Mesendoderm (in vitro differentiated cells): ENCODE results near the gene NKX1-1.

Source experiments
- DNase-seq: peaks from one replicate; pipeline ENCODE4 v3.0.0; 2013
- H2AK5ac ChIP-seq: 2 replicates; pipeline ENCODE4 v1.6.1; 2013; ENCODE audit warnings: low read length, inconsistent platforms
- H2BK120ac ChIP-seq: 2 replicates; pipeline ENCODE4 v1.6.1; 2013; ENCODE audit warnings: low read depth, mild to moderate bottlenecking, low read length, moderate library complexity, mixed read lengths
- H2BK15ac ChIP-seq: replicated peaks from 2 replicates; pipeline ENCODE4 v1.6.1; 2013; ENCODE audit warnings: low read depth, mild to moderate bottlenecking, moderate library complexity
- H2BK5ac ChIP-seq: 2 replicates; pipeline ENCODE4 v1.6.1; 2013; ENCODE audit warnings: low read length, inconsistent platforms
- H3K18ac ChIP-seq: 2 replicates; pipeline ENCODE4 v1.6.1; 2013; ENCODE audit warnings: mild to moderate bottlenecking, low read length, mixed read lengths
- H3K23ac ChIP-seq: one replicate; pipeline ENCODE4 v1.6.1; 2013; ENCODE audit warnings: low read length
- H3K27ac ChIP-seq: 2 replicates; pipeline ENCODE4 v1.5.1; 2013; ENCODE audit warnings: low read depth, mild to moderate bottlenecking, inconsistent platforms, low read length, moderate library complexity
- H3K27me3 ChIP-seq: 2 replicates; pipeline ENCODE4 v1.6.1; 2013; ENCODE audit warnings: low read length, control low read depth, mild to moderate bottlenecking, inconsistent platforms; ENCODE audit not compliant: insufficient read depth, poor library complexity
- H3K36me3 ChIP-seq: 2 replicates; pipeline ENCODE4 v1.6.1; 2013; ENCODE audit warnings: low read length, inconsistent platforms; ENCODE audit not compliant: control insufficient read depth, insufficient read depth
- H3K4ac ChIP-seq: one replicate; pipeline ENCODE4 v1.6.1; 2013; ENCODE audit warnings: low read depth, mild to moderate bottlenecking, low read length, moderate library complexity
- H3K4me1 ChIP-seq: 2 replicates; pipeline ENCODE4 v1.6.1; 2013; ENCODE audit warnings: low read depth, low read length, inconsistent platforms; ENCODE audit not compliant: control insufficient read depth
- H3K4me2 ChIP-seq: 2 replicates; pipeline ENCODE4 v1.6.1; 2013; ENCODE audit warnings: low read length
- H3K4me3 ChIP-seq: 2 replicates; pipeline ENCODE4 v1.5.1; 2013; ENCODE audit warnings: mild to moderate bottlenecking, low read length
- H3K56ac ChIP-seq: one replicate; pipeline ENCODE4 v1.6.1; 2013; ENCODE audit warnings: low read length
- H3K79me1 ChIP-seq: 2 replicates; pipeline ENCODE4 v1.6.1; 2013; ENCODE audit warnings: low read length, inconsistent platforms
- H3K79me2 ChIP-seq: 2 replicates; pipeline ENCODE4 v1.6.1; 2013; ENCODE audit warnings: mild to moderate bottlenecking, low read length; ENCODE audit not compliant: control insufficient read depth, insufficient read depth
- H3K9ac ChIP-seq: 2 replicates; pipeline ENCODE4 v1.6.1; 2013; ENCODE audit warnings: low read length, inconsistent platforms
- H4K5ac ChIP-seq: one replicate; pipeline ENCODE4 v1.6.1; 2013; ENCODE audit warnings: low read length
- H4K8ac ChIP-seq: one replicate; pipeline ENCODE4 v1.6.1; 2013; ENCODE audit warnings: low read depth, mild to moderate bottlenecking, control low read depth, low read length, moderate library complexity
- WGBS: extraction: QIAGEN DNeasy Blood & Tissue Kit; methylation state at CpG from one replicate; pipeline ENCODE4 v1.1.7; 2013; ENCODE audit warnings: low lambda C conversion rate, missing lambda C conversion rate; ENCODE audit not compliant: insufficient coverage; ENCODE audit errors: extremely low coverage; 5-methylcytosine and 5-hydroxymethylcytosine counted together

NKX1-1 gene

GRCh38 chr4:1376841-1377605 lies 29.2 kb downstream of the NKX1-1 start:
- DNase-seq: peak; percentile 27
- H4K5ac ChIP-seq: no peak overlapping the region
- H3K27ac ChIP-seq: no peak overlapping the region

DNA sequence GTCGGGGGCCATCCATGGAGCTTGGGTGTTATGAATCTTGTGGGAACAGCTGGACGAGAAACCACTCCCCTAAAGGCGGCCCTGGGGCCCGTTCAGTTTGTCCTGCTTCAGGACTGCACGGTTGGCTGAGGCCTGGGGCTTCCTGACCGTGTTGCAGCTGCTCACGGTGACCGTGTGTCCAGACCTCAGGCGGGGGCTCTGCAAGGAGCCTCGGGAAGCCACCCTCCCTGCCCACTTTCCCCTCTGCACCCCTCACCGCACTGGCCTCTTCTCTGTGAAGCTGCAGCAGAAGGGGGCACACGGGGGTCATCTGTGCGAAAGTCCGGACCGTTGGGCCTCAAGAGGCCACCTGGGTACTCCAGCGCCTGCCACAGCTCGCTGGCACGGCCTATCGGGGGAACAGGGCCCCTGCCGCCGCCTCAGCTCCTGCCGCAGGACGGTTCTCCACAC lies 29.8 kb downstream of the NKX1-1 start:
- H2AK5ac ChIP-seq: no peak overlapping the region
- H2BK120ac ChIP-seq: no peak overlapping the region
- H3K18ac ChIP-seq: no peak overlapping the region
- no peak overlapping the region for H2BK5ac ChIP-seq
- no peak overlapping the region for H3K4ac ChIP-seq
- no peaks in the 10 kb centered on the region for H3K79me1 ChIP-seq
- no peak overlapping the region for H3K56ac ChIP-seq
- H4K5ac ChIP-seq: no peak overlapping the region
- H3K23ac ChIP-seq: no peak overlapping the region
- no peak for DNase-seq
- WGBS: no CpG with 5 or more reads among the region's 23 CpGs
- H3K4me1 ChIP-seq: no peaks in the 10 kb centered on the region
- no peak overlapping the region for H3K4me2 ChIP-seq
- H2BK15ac ChIP-seq: no peak overlapping the region
- H3K36me3 ChIP-seq: no peaks in the 10 kb centered on the region
- H3K27me3 ChIP-seq: no peaks in the 10 kb centered on the region
- H4K8ac ChIP-seq: no peak overlapping the region
- H3K9ac ChIP-seq: no peak overlapping the region
- H3K79me2 ChIP-seq: no peaks in the 10 kb centered on the region
- no peak overlapping the region for H3K4me3 ChIP-seq
- no peak overlapping the region for H3K27ac ChIP-seq

More at GRCh38 chr4:1376841-1377605, 29.2 kb downstream of the NKX1-1 start:
- Histone ChIP-seq H3K4me1 (no peaks in the 10 kb centered on the region), H3K18ac (no peak overlapping the region), H3K4ac (no peak overlapping the region), H2BK15ac (no peak overlapping the region), H3K9ac (no peak overlapping the region), H3K27me3 (no peaks in the 10 kb centered on the region), H2AK5ac (no peak overlapping the region), H3K23ac (no peak overlapping the region), H3K4me2 (no peak overlapping the region), H2BK120ac (no peak overlapping the region), H3K79me2 (no peaks in the 10 kb centered on the region), H3K56ac (no peak overlapping the region), H4K8ac (no peak overlapping the region), H3K36me3 (no peaks in the 10 kb centered on the region), H2BK5ac (no peak overlapping the region), H3K4me3 (no peak overlapping the region), H3K79me1 (no peaks in the 10 kb centered on the region)
- WGBS: no CpG with 5 or more reads among the region's 32 CpGs

DNA sequence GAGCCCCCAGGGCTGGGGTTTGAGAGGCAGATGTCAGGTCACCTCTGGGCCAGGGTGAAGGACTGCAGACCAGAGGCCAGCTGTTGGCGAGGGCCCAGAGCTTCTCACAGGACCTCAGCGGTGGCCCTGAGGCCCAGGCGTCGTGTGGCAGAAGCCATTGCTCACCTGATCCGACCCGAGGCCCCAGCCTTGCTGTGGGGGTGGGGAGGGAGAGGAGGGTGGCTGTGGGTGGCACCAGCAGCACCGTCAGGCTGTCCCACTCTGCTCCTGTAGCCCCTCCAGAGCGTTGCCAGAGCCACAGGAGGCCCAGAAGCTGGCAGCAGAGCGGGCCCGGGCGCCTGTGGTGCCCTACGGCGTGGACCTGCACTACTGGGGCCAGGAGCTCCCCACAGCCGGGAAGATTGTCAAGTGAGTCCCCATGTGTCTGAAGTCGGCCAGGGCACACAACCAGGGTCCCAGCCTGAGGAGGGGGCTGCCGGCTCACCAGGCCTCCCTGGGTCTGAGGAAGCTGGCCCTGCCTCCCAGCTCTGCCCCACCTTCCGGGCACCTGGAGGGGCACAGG lies 30.4 kb downstream of the NKX1-1 start:
- Histone ChIP-seq H3K18ac (no peak overlapping the region), H4K8ac (no peak overlapping the region), H3K27me3 (no peaks in the 10 kb centered on the region), H3K79me2 (no peaks in the 10 kb centered on the region), H3K23ac (no peak overlapping the region), H4K5ac (no peak overlapping the region), H2AK5ac (no peak overlapping the region), H3K4me2 (no peak overlapping the region), H2BK15ac (no peak overlapping the region), H3K4ac (no peak overlapping the region), H3K4me3 (no peak overlapping the region), H3K56ac (no peak overlapping the region), H3K27ac (no peak overlapping the region), H2BK5ac (no peak overlapping the region), H3K36me3 (no peaks in the 10 kb centered on the region), H3K79me1 (no peaks in the 10 kb centered on the region), H2BK120ac (no peak overlapping the region), H3K9ac (no peak overlapping the region), H3K4me1 (no peaks in the 10 kb centered on the region)
- WGBS: no CpG with 5 or more reads among the region's 17 CpGs
- DNase-seq: no peak

- no CpG with 5 or more reads among the region's 36 CpGs for WGBS
These were observed 31.1 kb downstream of the NKX1-1 start for GRCh38 chr4:1375051-1375721.

GRCh38 chr4:1374706-1375045 lies 31.6 kb downstream of the NKX1-1 start:
- H3K4me3 ChIP-seq: no peak overlapping the region
- no peak overlapping the region for H3K4ac ChIP-seq
- H3K9ac ChIP-seq: no peak overlapping the region
- H3K79me2 ChIP-seq: no peaks in the 10 kb centered on the region
- H3K56ac ChIP-seq: no peak overlapping the region
- H2BK5ac ChIP-seq: no peak overlapping the region
- H2BK15ac ChIP-seq: no peak overlapping the region
- H3K27me3 ChIP-seq: no peaks in the 10 kb centered on the region
- no peak overlapping the region for H4K8ac ChIP-seq
- no peak overlapping the region for H3K4me2 ChIP-seq
- WGBS: no CpG with 5 or more reads among the region's 14 CpGs
- DNase-seq: no peak
- no peaks in the 10 kb centered on the region for H3K4me1 ChIP-seq
- no peak overlapping the region for H3K27ac ChIP-seq
- no peak overlapping the region for H3K18ac ChIP-seq
- no peak overlapping the region for H2BK120ac ChIP-seq
- H3K23ac ChIP-seq: no peak overlapping the region
- no peak overlapping the region for H4K5ac ChIP-seq
- no peaks in the 10 kb centered on the region for H3K79me1 ChIP-seq
- H3K36me3 ChIP-seq: no peaks in the 10 kb centered on the region
- H2AK5ac ChIP-seq: no peak overlapping the region

More at GRCh38 chr4:1375051-1375721, 31.1 kb downstream of the NKX1-1 start:
- H2BK15ac ChIP-seq: no peak overlapping the region
- no peak overlapping the region for H4K5ac ChIP-seq
- H3K79me1 ChIP-seq: no peaks in the 10 kb centered on the region
- H3K79me2 ChIP-seq: no peaks in the 10 kb centered on the region
- H3K4me1 ChIP-seq: no peaks in the 10 kb centered on the region
- no peak overlapping the region for H3K4ac ChIP-seq
- H3K23ac ChIP-seq: no peak overlapping the region
- no peak overlapping the region for H4K8ac ChIP-seq
- DNase-seq: no peak
- no peak overlapping the region for H2BK120ac ChIP-seq
- H2BK5ac ChIP-seq: no peak overlapping the region
- H3K36me3 ChIP-seq: no peaks in the 10 kb centered on the region
- H3K56ac ChIP-seq: no peak overlapping the region
- no peak overlapping the region for H3K4me2 ChIP-seq
- H3K4me3 ChIP-seq: no peak overlapping the region
- no peak overlapping the region for H2AK5ac ChIP-seq
- no peak overlapping the region for H3K9ac ChIP-seq
- H3K27ac ChIP-seq: no peak overlapping the region
- no peak overlapping the region for H3K18ac ChIP-seq
- H3K27me3 ChIP-seq: no peaks in the 10 kb centered on the region
